Endodermal cell (in vitro differentiated cells): Measurements from ENCODE around the gene LARGE1. TPM values are rescaled to one million over a fixed set of nuclear protein-coding genes. Genes with fewer than 3 reads are reported as not detected.

ENCODE experiments used
- DNase-seq: peaks from one replicate; pipeline ENCODE4 v3.0.0-alpha.2; 2017
- H3K27ac ChIP-seq: 2 replicates; pipeline ENCODE4 v1.5.1; 2013; ENCODE audit warnings: mild to moderate bottlenecking, low read depth, low read length, moderate library complexity
- H3K27me3 ChIP-seq: 2 replicates; pipeline ENCODE4 v1.6.1; 2013; ENCODE audit warnings: mild to moderate bottlenecking, low read length, moderate library complexity; ENCODE audit not compliant: insufficient read depth, control insufficient read depth, poor library complexity, severe bottlenecking
- H3K36me3 ChIP-seq: 2 replicates; pipeline ENCODE4 v1.7.0; 2013; ENCODE audit warnings: mild to moderate bottlenecking, low read length, moderate library complexity; ENCODE audit not compliant: control insufficient read depth, insufficient read depth
- H3K4me1 ChIP-seq: one replicate; pipeline ENCODE4 v1.7.0; 2013; ENCODE audit warnings: low read length; ENCODE audit not compliant: control insufficient read depth, insufficient read depth
- H3K4me3 ChIP-seq: 2 replicates; pipeline ENCODE4 v1.5.1; 2013; ENCODE audit warnings: mild to moderate bottlenecking, low read length, moderate library complexity
- H3K9ac ChIP-seq: 2 replicates; pipeline ENCODE4 v1.6.1; 2013; ENCODE audit warnings: mild to moderate bottlenecking, low read length, moderate library complexity; ENCODE audit not compliant: poor library complexity, severe bottlenecking; ENCODE audit errors: extremely low read depth
- H3K9me3 ChIP-seq: 2 replicates; pipeline ENCODE4 v1.6.1; 2013; ENCODE audit warnings: mild to moderate bottlenecking, low read length, moderate library complexity; ENCODE audit not compliant: control insufficient read depth
- H3K27ac Mint-ChIP-seq: 2 replicates; pipeline ENCODE4 v1.8.0; 2020; ENCODE audit warnings: mixed read lengths
- H3K27me3 Mint-ChIP-seq: 2 replicates; pipeline ENCODE4 v1.8.0; 2021; ENCODE audit warnings: mild to moderate bottlenecking, mixed read lengths; ENCODE audit not compliant: insufficient read depth
- H3K36me3 Mint-ChIP-seq: 2 replicates; pipeline ENCODE4 v1.8.0; 2020; ENCODE audit warnings: low read depth, mixed read lengths
- H3K4me1 Mint-ChIP-seq: 2 replicates; pipeline ENCODE4 v1.8.0; 2020; ENCODE audit warnings: mixed read lengths
- H3K4me3 Mint-ChIP-seq: 2 replicates; pipeline ENCODE4 v1.8.0; 2020; ENCODE audit warnings: mild to moderate bottlenecking, moderate library complexity, mixed read lengths
- H3K9me3 Mint-ChIP-seq: 2 replicates; pipeline ENCODE4 v1.8.0; 2020; ENCODE audit warnings: mild to moderate bottlenecking, mixed read lengths
- WGBS, 2 experiments: methylation state at CpG; one replicate each; pipeline versions ENCODE4 v1.1.5 to v1.1.7; 2013; ENCODE audit warnings: missing lambda C conversion rate in 2 of 2, mixed read lengths in 1 of 2; ENCODE audit not compliant: insufficient coverage in 1 of 2, insufficient read length in 1 of 2; 5-methylcytosine and 5-hydroxymethylcytosine counted together
- total RNA-seq, 2 donors: library from RNA; stranded (reverse); fragmentation: NEBNext Ultra II Directional in 1 of 2; extraction: Animal tissue kit (Norgen Biotek cat#: 25700) in 1 of 2; gene quantifications; 2 replicates in 1 of 2; 3 replicates in 1 of 2; pipeline ENCODE4 v1.2.1, GENCODE V29; 2021
- TF ChIP-seq, protein P1 (sequence below): fragments of 200-600 bp; sonication (generic); conservative IDR thresholded peaks from 2 replicates; pipeline ENCODE4 v1.5.0; 2021; ENCODE audit warnings: antibody characterized with exemption, mild to moderate bottlenecking

LARGE1 gene
- total RNA-seq, 2 donors from 2014 or later = 17.5 to 24.3 TPM

GRCh38 chr22:33443683-33444082, 476.6 kb downstream of the LARGE1 start:
- H3K27ac Mint-ChIP-seq = no peak overlapping the region
- DNase-seq = no peak
- no peak overlapping the region for H3K4me3 ChIP-seq
- H3K27me3 Mint-ChIP-seq = peaks cover 5% of the 10 kb centered on the region
- no peaks in the 10 kb centered on the region for H3K9me3 Mint-ChIP-seq
- TF ChIP-seq, protein P1, sequence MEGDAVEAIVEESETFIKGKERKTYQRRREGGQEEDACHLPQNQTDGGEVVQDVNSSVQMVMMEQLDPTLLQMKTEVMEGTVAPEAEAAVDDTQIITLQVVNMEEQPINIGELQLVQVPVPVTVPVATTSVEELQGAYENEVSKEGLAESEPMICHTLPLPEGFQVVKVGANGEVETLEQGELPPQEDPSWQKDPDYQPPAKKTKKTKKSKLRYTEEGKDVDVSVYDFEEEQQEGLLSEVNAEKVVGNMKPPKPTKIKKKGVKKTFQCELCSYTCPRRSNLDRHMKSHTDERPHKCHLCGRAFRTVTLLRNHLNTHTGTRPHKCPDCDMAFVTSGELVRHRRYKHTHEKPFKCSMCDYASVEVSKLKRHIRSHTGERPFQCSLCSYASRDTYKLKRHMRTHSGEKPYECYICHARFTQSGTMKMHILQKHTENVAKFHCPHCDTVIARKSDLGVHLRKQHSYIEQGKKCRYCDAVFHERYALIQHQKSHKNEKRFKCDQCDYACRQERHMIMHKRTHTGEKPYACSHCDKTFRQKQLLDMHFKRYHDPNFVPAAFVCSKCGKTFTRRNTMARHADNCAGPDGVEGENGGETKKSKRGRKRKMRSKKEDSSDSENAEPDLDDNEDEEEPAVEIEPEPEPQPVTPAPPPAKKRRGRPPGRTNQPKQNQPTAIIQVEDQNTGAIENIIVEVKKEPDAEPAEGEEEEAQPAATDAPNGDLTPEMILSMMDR = no peak
- no peaks in the 10 kb centered on the region for H3K36me3 Mint-ChIP-seq
- peaks cover 4% of the 10 kb centered on the region for H3K4me1 ChIP-seq
- no peaks in the 10 kb centered on the region for H3K9me3 ChIP-seq
- H3K4me3 Mint-ChIP-seq = no peak overlapping the region
- no peak overlapping the region for H3K9ac ChIP-seq
- H3K4me1 Mint-ChIP-seq = peaks cover 3% of the 10 kb centered on the region
- WGBS, 2 experiments = 95% methylated on average over 6 of the region's 6 CpGs; no CpG with 5 or more reads in 1 of the 2 experiments
- H3K27me3 ChIP-seq = no peaks in the 10 kb centered on the region
- H3K27ac ChIP-seq = no peak overlapping the region
- H3K36me3 ChIP-seq = no peaks in the 10 kb centered on the region

DNA sequence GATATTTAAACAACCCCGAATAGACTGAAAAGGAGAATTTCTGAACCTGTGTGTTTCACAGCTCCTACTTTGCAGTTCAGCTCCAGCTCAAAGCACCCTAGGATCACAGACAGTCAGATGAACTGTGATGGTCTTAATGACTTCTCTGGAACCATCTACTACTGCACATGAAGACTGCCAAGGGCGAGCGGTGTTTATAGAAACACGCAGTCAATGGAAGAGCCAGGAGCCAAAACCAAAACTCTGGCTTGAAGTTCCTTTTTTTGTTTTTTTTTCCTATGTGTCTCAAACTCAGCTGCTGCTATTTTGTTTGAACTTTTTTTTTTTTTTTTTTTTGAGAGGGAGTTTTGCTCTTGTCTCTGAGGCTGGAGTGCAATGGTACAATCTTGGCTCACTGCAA, 479.5 kb downstream of the LARGE1 start:
- H3K9ac ChIP-seq = no peak overlapping the region
- TF ChIP-seq, protein P1 = no peak
- no peaks in the 10 kb centered on the region for H3K36me3 Mint-ChIP-seq
- no peaks in the 10 kb centered on the region for H3K9me3 ChIP-seq
- H3K4me3 ChIP-seq = no peak overlapping the region
- no peaks in the 10 kb centered on the region for H3K9me3 Mint-ChIP-seq
- no peak overlapping the region for H3K27ac ChIP-seq
- no peak overlapping the region for H3K4me3 Mint-ChIP-seq
- H3K27ac Mint-ChIP-seq = no peak overlapping the region
- peaks cover 16% of the 10 kb centered on the region for H3K4me1 Mint-ChIP-seq
- peaks cover 3% of the 10 kb centered on the region for H3K27me3 ChIP-seq
- H3K36me3 ChIP-seq = no peaks in the 10 kb centered on the region
- 98% methylated on average over 4 of the region's 4 CpGs for WGBS, 2 experiments
- DNase-seq = no peak
- H3K27me3 Mint-ChIP-seq = peaks cover 5% of the 10 kb centered on the region
- H3K4me1 ChIP-seq = peaks cover under 1% of the 10 kb centered on the region

GRCh38 chr22:33438273-33438672, 482.0 kb downstream of the LARGE1 start:
- no peak overlapping the region for H3K9ac ChIP-seq
- TF ChIP-seq, protein P1 = no peak
- no peaks in the 10 kb centered on the region for H3K9me3 ChIP-seq
- H3K4me3 ChIP-seq = no peak overlapping the region
- Mint-ChIP-seq H3K9me3 (no peaks in the 10 kb centered on the region), H3K4me3 (no peak overlapping the region), H3K36me3 (no peaks in the 10 kb centered on the region), H3K4me1 (peaks cover 13% of the 10 kb centered on the region), H3K27me3 (peaks cover 5% of the 10 kb centered on the region), H3K27ac (no peak overlapping the region)
- H3K27me3 ChIP-seq = peaks cover 5% of the 10 kb centered on the region
- H3K27ac ChIP-seq = no peak overlapping the region
- no peak for DNase-seq
- WGBS, 2 experiments = 93 to 96% methylated on average over 3 to 7 of the region's 7 CpGs
- H3K4me1 ChIP-seq = no peaks in the 10 kb centered on the region
- no peaks in the 10 kb centered on the region for H3K36me3 ChIP-seq
